ENCODE data around the gene MEGF9. TPM values are rescaled to one million over a fixed set of nuclear protein-coding genes. Genes with fewer than 3 reads are reported as not detected.

The MEGF9 gene
- 20.6 to 23.2 TPM (median 21.2 TPM) in 3 replicates for total RNA-seq
- long read RNA-seq, full-length matches to known transcripts: 10 of 15 reads
- long read RNA-seq, partial matches to known transcripts: 0 of 15 reads
- long read RNA-seq, other reads (novel, unspliced or antisense): 5 of 15 reads

GRCh38 chr9:120714088-120714845 lies at the start of gene MEGF9:
TSS of gene MEGF9 (minus strand) at chr9:120714470. CDS start at chr9:120714358, 112 bp downstream.
- H3K4me3 Mint-ChIP-seq (ENCODE audit: unreplicated experiment): peak within 1 kb of the TSS; percentile 90
- peak within 1 kb of the TSS; percentile 22 for H3K27ac Mint-ChIP-seq (ENCODE audit: unreplicated experiment)
- no peak for TF ChIP-seq CTCF (IDR thresholded peaks at IDR 0.05)
- peaks cover 45% of the 10 kb centered on the region for H3K4me1 Mint-ChIP-seq (ENCODE audit: low read depth)
- no peaks in the 10 kb centered on the region for H3K36me3 Mint-ChIP-seq (ENCODE audit: low read depth)
- no peaks in the 10 kb centered on the region for H3K9me3 Mint-ChIP-seq (ENCODE audit: low read depth)
- H3K27me3 Mint-ChIP-seq (ENCODE audit: low read depth): no peaks in the 10 kb centered on the region
- peak; percentile 99 for DNase-seq (ENCODE audit: low spot score)

DNA sequence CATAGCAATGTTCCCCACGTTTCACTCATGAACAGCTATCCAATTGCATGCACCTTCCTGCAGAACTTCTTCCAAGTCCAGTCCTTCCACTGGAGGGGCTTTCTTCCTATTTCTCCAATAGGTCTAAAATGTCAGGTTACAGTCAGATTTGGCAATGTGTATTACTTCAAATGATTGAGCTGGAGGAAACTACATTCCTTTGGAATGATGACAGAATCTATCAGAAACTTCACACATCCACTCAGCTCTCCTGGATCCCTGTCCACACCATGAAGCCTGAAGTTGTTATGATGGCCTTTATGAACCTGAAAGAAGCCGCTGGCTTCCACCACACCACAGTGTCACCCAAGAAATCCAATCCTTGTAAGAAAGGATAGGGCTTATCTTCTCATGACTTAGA lies 46.7 kb upstream of the MEGF9 start:
- no peak overlapping the region for H3K4me3 Mint-ChIP-seq (ENCODE audit: unreplicated experiment)
- H3K27me3 Mint-ChIP-seq (ENCODE audit: low read depth): no peaks in the 10 kb centered on the region
- peaks cover 11% of the 10 kb centered on the region for H3K36me3 Mint-ChIP-seq (ENCODE audit: low read depth)
- no peak for DNase-seq (ENCODE audit: low spot score)
- peak overlapping the region; percentile 45 for H3K27ac Mint-ChIP-seq (ENCODE audit: unreplicated experiment)
- no peaks in the 10 kb centered on the region for H3K9me3 Mint-ChIP-seq (ENCODE audit: low read depth)
- H3K4me1 Mint-ChIP-seq (ENCODE audit: low read depth): peaks cover 24% of the 10 kb centered on the region
- TF ChIP-seq CTCF (IDR thresholded peaks at IDR 0.05): no peak

DNA sequence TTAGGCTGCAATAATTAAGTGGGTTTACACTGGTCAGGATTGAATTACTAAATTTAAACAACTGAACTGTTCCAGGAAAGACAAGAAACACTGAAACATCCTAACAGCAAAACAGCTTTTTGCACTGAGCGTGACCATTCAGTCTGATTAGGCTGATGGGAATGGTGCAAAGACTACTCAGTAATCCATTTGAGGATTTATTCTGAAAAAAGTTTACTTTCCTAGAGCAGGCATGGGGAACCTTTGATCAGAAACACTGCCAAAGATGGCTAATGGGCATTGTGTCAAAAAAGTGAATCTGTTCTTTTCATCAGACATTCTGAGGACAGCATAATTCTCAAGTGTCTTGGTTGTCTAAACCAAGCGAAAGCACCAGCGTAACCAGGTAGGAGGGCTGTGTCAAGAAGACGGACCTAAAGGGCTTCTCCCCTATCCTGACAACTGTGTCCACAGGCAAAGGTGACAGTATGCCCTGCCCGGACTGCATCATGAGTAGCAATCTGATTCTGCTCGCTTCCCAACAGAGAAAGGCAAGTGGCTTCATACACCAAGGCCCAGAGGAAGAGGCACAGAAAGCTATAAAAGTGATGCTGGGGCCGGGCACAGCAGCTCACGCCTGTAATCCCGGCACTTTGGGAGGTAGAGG lies 45.6 kb upstream of the MEGF9 start:
- Mint-ChIP-seq H3K36me3 (ENCODE audit: low read depth) (peaks cover 9% of the 10 kb centered on the region), H3K27me3 (ENCODE audit: low read depth) (no peaks in the 10 kb centered on the region), H3K27ac (ENCODE audit: unreplicated experiment) (no peak overlapping the region), H3K4me1 (ENCODE audit: low read depth) (peaks cover 28% of the 10 kb centered on the region), H3K4me3 (ENCODE audit: unreplicated experiment) (no peak overlapping the region), H3K9me3 (ENCODE audit: low read depth) (no peaks in the 10 kb centered on the region)
- DNase-seq (ENCODE audit: low spot score): peak; percentile 49
- no peak for TF ChIP-seq CTCF (IDR thresholded peaks at IDR 0.05)

DNA sequence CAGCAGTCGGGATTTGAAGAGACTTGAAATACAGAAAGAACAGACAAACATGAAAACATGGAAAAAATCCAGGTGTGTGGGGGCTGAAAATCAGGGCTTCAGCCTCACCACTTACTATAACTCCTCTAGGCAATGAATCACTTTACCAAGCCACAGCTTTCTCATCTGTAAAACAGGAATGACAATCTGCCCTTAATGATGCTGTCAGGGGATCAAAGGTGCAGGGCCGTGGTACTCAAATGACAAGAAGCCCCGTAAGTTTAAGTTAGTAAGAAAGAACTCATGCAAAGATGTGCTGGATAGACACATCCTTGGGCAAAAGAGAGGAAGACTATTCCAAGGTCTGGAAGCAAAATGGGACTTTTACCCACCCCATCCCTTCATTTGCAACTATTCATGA lies 44.3 kb upstream of the MEGF9 start:
- DNase-seq (ENCODE audit: low spot score): no peak
- no peak overlapping the region for H3K27ac Mint-ChIP-seq (ENCODE audit: unreplicated experiment)
- no peak overlapping the region for H3K4me3 Mint-ChIP-seq (ENCODE audit: unreplicated experiment)
- H3K9me3 Mint-ChIP-seq (ENCODE audit: low read depth): no peaks in the 10 kb centered on the region
- TF ChIP-seq CTCF (IDR thresholded peaks at IDR 0.05): no peak
- H3K4me1 Mint-ChIP-seq (ENCODE audit: low read depth): peaks cover 28% of the 10 kb centered on the region
- H3K27me3 Mint-ChIP-seq (ENCODE audit: low read depth): no peaks in the 10 kb centered on the region
- H3K36me3 Mint-ChIP-seq (ENCODE audit: low read depth): peaks cover 9% of the 10 kb centered on the region

- peak overlapping the region; percentile 66 for H3K27ac Mint-ChIP-seq (ENCODE audit: unreplicated experiment)
- no peaks in the 10 kb centered on the region for H3K9me3 Mint-ChIP-seq (ENCODE audit: low read depth)
- H3K27me3 Mint-ChIP-seq (ENCODE audit: low read depth): no peaks in the 10 kb centered on the region
- peaks cover 28% of the 10 kb centered on the region for H3K4me1 Mint-ChIP-seq (ENCODE audit: low read depth)
- TF ChIP-seq CTCF (IDR thresholded peaks at IDR 0.05): no peak
- no peak for DNase-seq (ENCODE audit: low spot score)
- H3K36me3 Mint-ChIP-seq (ENCODE audit: low read depth): peaks cover 8% of the 10 kb centered on the region
- H3K4me3 Mint-ChIP-seq (ENCODE audit: unreplicated experiment): no peak overlapping the region
Observed at GRCh38 chr9:120757026-120757913, 43.0 kb upstream of the MEGF9 start.

Measured in chondrocyte (in vitro differentiated cells).